H9 (cell line): ENCODE results near the gene ALOX12. TPM values are rescaled to one million over a fixed set of nuclear protein-coding genes. Genes with fewer than 3 reads are reported as not detected.

ENCODE experiments used
- DNase-seq: peaks from one replicate; pipeline ENCODE4 v3.0.0-alpha.2; 2017
- H2AFZ ChIP-seq: one replicate; pipeline ENCODE4 v1.6.1; 2013; ENCODE audit warnings: mild to moderate bottlenecking, low read length, control low read depth, moderate library complexity
- H2AK5ac ChIP-seq: 2 replicates; pipeline ENCODE4 v1.6.1; 2013; ENCODE audit warnings: low read length, control low read depth, mixed read lengths; ENCODE audit not compliant: insufficient read length
- H2BK120ac ChIP-seq: one replicate; pipeline ENCODE4 v1.6.1; 2013; ENCODE audit warnings: low read depth, mild to moderate bottlenecking, low read length, control low read depth, inconsistent platforms; ENCODE audit not compliant: poor library complexity, severe bottlenecking
- H2BK12ac ChIP-seq: 2 replicates; pipeline ENCODE4 v1.6.1; 2013; ENCODE audit warnings: low read length, control low read depth, mixed read lengths, low read depth; ENCODE audit not compliant: insufficient read length
- H2BK15ac ChIP-seq: 2 replicates; pipeline ENCODE4 v1.6.1; 2013; ENCODE audit warnings: low read depth, low read length, control low read depth
- H2BK20ac ChIP-seq: one replicate; pipeline ENCODE4 v1.6.1; 2013; ENCODE audit warnings: low read depth, mild to moderate bottlenecking, low read length, control low read depth, inconsistent platforms; ENCODE audit not compliant: poor library complexity, severe bottlenecking
- H2BK5ac ChIP-seq: 2 replicates; pipeline ENCODE4 v1.6.1; 2013; ENCODE audit warnings: low read length, control low read depth, mixed read lengths; ENCODE audit not compliant: insufficient read length
- H3K14ac ChIP-seq: 2 replicates; pipeline ENCODE4 v1.6.1; 2013; ENCODE audit warnings: low read length, control low read depth; ENCODE audit not compliant: insufficient read depth
- H3K18ac ChIP-seq: 2 replicates; pipeline ENCODE4 v1.6.1; 2013; ENCODE audit warnings: low read depth, mild to moderate bottlenecking, mixed read lengths, low read length, control low read depth; ENCODE audit not compliant: insufficient read length
- H3K23ac ChIP-seq: 2 replicates; pipeline ENCODE4 v1.6.1; 2013; ENCODE audit warnings: low read length, control low read depth, mixed read lengths, low read depth; ENCODE audit not compliant: insufficient read length
- H3K23me2 ChIP-seq: 2 replicates; pipeline ENCODE4 v1.6.1; 2013; ENCODE audit warnings: low read depth, mild to moderate bottlenecking, mixed read lengths, low read length, control low read depth; ENCODE audit not compliant: insufficient read length, poor library complexity, severe bottlenecking
- H3K27ac ChIP-seq: 2 replicates; pipeline ENCODE4 v1.5.1; 2013; ENCODE audit warnings: low read length, control low read depth, mixed read lengths, low read depth; ENCODE audit not compliant: insufficient read length
- H3K27me3 ChIP-seq: 2 replicates; pipeline ENCODE4 v1.6.1; 2013; ENCODE audit warnings: low read length, control low read depth, inconsistent platforms; ENCODE audit not compliant: insufficient read depth
- H3K4ac ChIP-seq: 2 replicates; pipeline ENCODE4 v1.6.1; 2013; ENCODE audit warnings: low read depth, mild to moderate bottlenecking, control low read depth, inconsistent platforms, low read length, moderate library complexity
- H3K4me1 ChIP-seq: 2 replicates; pipeline ENCODE4 v1.6.1; 2013; ENCODE audit warnings: low read length, control low read depth, inconsistent platforms; ENCODE audit not compliant: insufficient read depth
- H3K4me2 ChIP-seq: 2 replicates; pipeline ENCODE4 v1.6.1; 2013; ENCODE audit warnings: low read length, control low read depth, mixed read lengths; ENCODE audit not compliant: insufficient read length, insufficient read depth
- H3K56ac ChIP-seq: 2 replicates; pipeline ENCODE4 v1.6.1; 2013; ENCODE audit warnings: low read depth, mild to moderate bottlenecking, mixed read lengths, low read length, control low read depth; ENCODE audit not compliant: insufficient read length
- H3K79me1 ChIP-seq: 2 replicates; pipeline ENCODE4 v1.6.1; 2013; ENCODE audit warnings: low read depth, mild to moderate bottlenecking, moderate library complexity, low read length, control low read depth, inconsistent platforms; ENCODE audit not compliant: insufficient read depth, poor library complexity, severe bottlenecking
- H3K79me2 ChIP-seq: 2 replicates; pipeline ENCODE4 v1.6.1; 2013; ENCODE audit warnings: low read length, control low read depth, inconsistent platforms; ENCODE audit not compliant: insufficient read depth
- H3K9ac ChIP-seq: 2 replicates; pipeline ENCODE4 v1.6.1; 2013; ENCODE audit warnings: low read length, control low read depth, mixed read lengths; ENCODE audit not compliant: insufficient read length; ENCODE audit errors: extremely low read depth
- H3K9me3 ChIP-seq: one replicate; pipeline ENCODE4 v1.6.1; 2013; ENCODE audit warnings: low read depth, low read length, inconsistent platforms; ENCODE audit not compliant: control insufficient read depth
- H3T11ph ChIP-seq: one replicate; pipeline ENCODE4 v1.6.1; 2013; ENCODE audit warnings: mild to moderate bottlenecking, low read length, control low read depth, inconsistent platforms
- H4K20me1 ChIP-seq: one replicate; pipeline ENCODE4 v1.6.1; 2013; ENCODE audit not compliant: control insufficient read depth, insufficient read length, insufficient read depth
- H4K5ac ChIP-seq: 2 replicates; pipeline ENCODE4 v1.6.1; 2013; ENCODE audit warnings: low read depth, mild to moderate bottlenecking, mixed read lengths, low read length, control low read depth; ENCODE audit not compliant: insufficient read length
- H4K8ac ChIP-seq: replicated peaks from 2 replicates; pipeline ENCODE4 v1.6.1; 2013; ENCODE audit warnings: low read length, control low read depth, mixed read lengths, low read depth; ENCODE audit not compliant: insufficient read length
- H4K91ac ChIP-seq: 2 replicates; pipeline ENCODE4 v1.6.1; 2013; ENCODE audit warnings: low read depth, mild to moderate bottlenecking, moderate library complexity, mixed read lengths, low read length, control low read depth; ENCODE audit not compliant: insufficient read length
- H3K27ac Mint-ChIP-seq, 3 experiments: 2 replicates in 2 of 3; 3 replicates in 1 of 3; pipeline ENCODE4 v1.8.0; 2020 to 2021; ENCODE audit warnings: mixed read lengths in 3 of 3, mild to moderate bottlenecking in 1 of 3, moderate library complexity in 1 of 3
- H3K27me3 Mint-ChIP-seq: 2 replicates; pipeline ENCODE4 v1.8.0; 2021; ENCODE audit warnings: low read depth, mild to moderate bottlenecking, moderate library complexity, mixed read lengths
- H3K36me3 Mint-ChIP-seq, 3 experiments: 2 replicates in 2 of 3; 3 replicates in 1 of 3; pipeline ENCODE4 v1.8.0; 2020 to 2021; ENCODE audit warnings: low read depth in 3 of 3, mixed read lengths in 3 of 3; ENCODE audit not compliant: insufficient read depth in 1 of 3
- H3K4me1 Mint-ChIP-seq, 2 experiments: 2 replicates each; pipeline ENCODE4 v1.8.0; 2020; ENCODE audit warnings: mixed read lengths in 2 of 2
- H3K4me3 Mint-ChIP-seq, 2 experiments: 2 replicates in 1 of 2; 3 replicates in 1 of 2; pipeline ENCODE4 v1.8.0; 2020 to 2021; ENCODE audit warnings: mild to moderate bottlenecking in 2 of 2, mixed read lengths in 2 of 2, moderate library complexity in 1 of 2
- H3K9me3 Mint-ChIP-seq, 2 experiments: 2 replicates in 1 of 2; 3 replicates in 1 of 2; pipeline ENCODE4 v1.8.0; 2020; ENCODE audit warnings: mild to moderate bottlenecking in 2 of 2, mixed read lengths in 2 of 2, moderate library complexity in 1 of 2
- WGBS: extraction: QIAGEN DNeasy Blood & Tissue Kit; methylation state at CpG from one replicate; pipeline ENCODE4 v1.1.7; 2013; ENCODE audit warnings: missing lambda C conversion rate, low lambda C conversion rate, mixed read lengths; ENCODE audit not compliant: insufficient read length; ENCODE audit errors: extremely low coverage; 5-methylcytosine and 5-hydroxymethylcytosine counted together
- total RNA-seq: library from RNA; stranded (reverse); gene quantifications from 2 replicates; pipeline ENCODE4 v1.2.1, GENCODE V29; 2021
- TF ChIP-seq, protein P1 (sequence below): fragments of 200-600 bp; sonication (generic); conservative IDR thresholded peaks from 3 replicates; pipeline ENCODE4 v1.8.0; 2021; ENCODE audit warnings: antibody characterized with exemption, mild to moderate bottlenecking

The ALOX12 gene
- total RNA-seq, 1 experiment from 2014 or later: 0.81 TPM

DNA sequence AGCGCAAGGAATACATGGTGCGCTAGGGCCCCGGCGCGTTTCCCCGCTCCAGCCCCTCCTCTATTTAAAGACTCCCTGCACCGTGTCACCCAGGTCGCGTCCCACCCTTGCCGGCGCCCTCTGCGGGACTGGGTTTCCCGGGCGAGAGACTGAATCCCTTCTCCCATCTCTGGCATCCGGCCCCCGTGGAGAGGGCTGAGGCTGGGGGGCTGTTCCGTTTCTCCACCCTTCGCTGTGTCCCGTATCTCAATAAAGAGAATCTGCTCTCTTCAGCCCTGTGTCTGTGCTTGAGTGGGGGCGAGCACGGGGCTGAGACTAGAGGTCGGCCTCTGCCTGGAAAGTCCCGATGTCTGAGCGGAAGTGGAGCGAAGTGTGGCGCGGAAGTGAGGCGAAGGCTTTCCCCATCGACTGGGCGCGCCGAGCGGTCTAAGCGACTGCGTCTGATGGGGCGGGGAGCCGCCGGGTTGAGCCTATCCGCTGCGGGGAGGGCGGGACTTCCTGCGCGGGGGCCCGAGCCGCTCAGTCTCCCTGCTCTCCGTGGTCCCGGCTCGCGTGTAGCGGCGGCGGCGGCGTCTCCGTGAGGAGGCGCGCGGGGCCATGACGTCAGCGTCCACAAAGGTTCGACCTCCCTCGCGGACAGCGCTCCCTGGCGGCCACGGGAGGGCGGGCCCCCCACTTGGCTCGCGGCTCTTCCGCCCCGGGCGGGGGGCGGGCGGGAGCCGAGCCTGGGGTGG is 18.6 kb downstream of the ALOX12 start:
- H2BK12ac ChIP-seq: no peak overlapping the region
- H4K91ac ChIP-seq: no peak overlapping the region
- no peak overlapping the region for H2BK15ac ChIP-seq
- no peak overlapping the region for H3K56ac ChIP-seq
- peak overlapping the region; percentile 30 for H3K9ac ChIP-seq
- no peak overlapping the region for H3K4ac ChIP-seq
- Mint-ChIP-seq H3K27me3 (no peaks in the 10 kb centered on the region; the same call in 1 of the 2 replicates), H3K36me3 (peaks cover 5 to 27% (median 7%) of the 10 kb centered on the region in 3 experiments; a peak in 6 of 7 replicates), H3K4me1 (peaks cover 24 to 48% of the 10 kb centered on the region in 2 experiments), H3K27ac (peak overlapping the region; percentile 65 to 98 (median 98); a peak in 5 of 7 replicates), H3K9me3 (no peaks in the 10 kb centered on the region), H3K4me3 (peak overlapping the region; percentile 93 to 97)
- no peak overlapping the region for H2AK5ac ChIP-seq
- H2BK20ac ChIP-seq: no peak overlapping the region
- DNase-seq: peak; percentile 98
- H2BK120ac ChIP-seq: no peak overlapping the region
- H4K20me1 ChIP-seq: no peaks in the 10 kb centered on the region
- H3K79me2 ChIP-seq: no peaks in the 10 kb centered on the region; the same call in 1 of the 2 replicates
- no CpG with 5 or more reads among the region's 75 CpGs for WGBS
- no peaks in the 10 kb centered on the region for H3K9me3 ChIP-seq
- no peak overlapping the region; the same call in 1 of the 2 replicates for H3K14ac ChIP-seq
- H4K5ac ChIP-seq: no peak overlapping the region
- no peak overlapping the region for H2AFZ ChIP-seq
- H3T11ph ChIP-seq: no peak overlapping the region
- peak overlapping the region; percentile 70 for H3K4me2 ChIP-seq
- TF ChIP-seq, protein P1, sequence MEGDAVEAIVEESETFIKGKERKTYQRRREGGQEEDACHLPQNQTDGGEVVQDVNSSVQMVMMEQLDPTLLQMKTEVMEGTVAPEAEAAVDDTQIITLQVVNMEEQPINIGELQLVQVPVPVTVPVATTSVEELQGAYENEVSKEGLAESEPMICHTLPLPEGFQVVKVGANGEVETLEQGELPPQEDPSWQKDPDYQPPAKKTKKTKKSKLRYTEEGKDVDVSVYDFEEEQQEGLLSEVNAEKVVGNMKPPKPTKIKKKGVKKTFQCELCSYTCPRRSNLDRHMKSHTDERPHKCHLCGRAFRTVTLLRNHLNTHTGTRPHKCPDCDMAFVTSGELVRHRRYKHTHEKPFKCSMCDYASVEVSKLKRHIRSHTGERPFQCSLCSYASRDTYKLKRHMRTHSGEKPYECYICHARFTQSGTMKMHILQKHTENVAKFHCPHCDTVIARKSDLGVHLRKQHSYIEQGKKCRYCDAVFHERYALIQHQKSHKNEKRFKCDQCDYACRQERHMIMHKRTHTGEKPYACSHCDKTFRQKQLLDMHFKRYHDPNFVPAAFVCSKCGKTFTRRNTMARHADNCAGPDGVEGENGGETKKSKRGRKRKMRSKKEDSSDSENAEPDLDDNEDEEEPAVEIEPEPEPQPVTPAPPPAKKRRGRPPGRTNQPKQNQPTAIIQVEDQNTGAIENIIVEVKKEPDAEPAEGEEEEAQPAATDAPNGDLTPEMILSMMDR: peak; percentile 79
- no peak overlapping the region for H3K23ac ChIP-seq
- no peak overlapping the region for H2BK5ac ChIP-seq
- peak overlapping the region; percentile 63 for H3K18ac ChIP-seq
- H3K4me1 ChIP-seq: no peaks in the 10 kb centered on the region
- H3K23me2 ChIP-seq: peaks cover 13% of the 10 kb centered on the region
- H3K27me3 ChIP-seq: no peaks in the 10 kb centered on the region
- H4K8ac ChIP-seq: no peak overlapping the region
- peaks cover 11% of the 10 kb centered on the region for H3K79me1 ChIP-seq
- no peak overlapping the region for H3K27ac ChIP-seq
